ENCODE measurements around the gene CDK6. TPM values are rescaled to one million over a fixed set of nuclear protein-coding genes. Genes with fewer than 3 reads are reported as not detected.

CDK6 gene
- total RNA-seq, 1 donor: 45.6 TPM

GRCh38 chr7:92769844-92770243 is 66.5 kb downstream of the CDK6 start:
- Histone ChIP-seq H4K20me1 (ENCODE audit: insufficient read depth, low read length) (no peaks in the 10 kb centered on the region), H3K27ac (ENCODE audit: low read depth, low read length) (peak overlapping the region; percentile 93), H3K79me2 (ENCODE audit: insufficient read depth, low read length) (peaks cover 63% of the 10 kb centered on the region), H3K9me3 (ENCODE audit: low read depth, low read length) (no peaks in the 10 kb centered on the region), H2AFZ (ENCODE audit: low read length) (no peak overlapping the region), H3K4me2 (ENCODE audit: insufficient read depth, low read length) (no peak overlapping the region), H3K4me3 (ENCODE audit: insufficient read depth, low read length) (no peak overlapping the region), H3K36me3 (ENCODE audit: insufficient read depth, low read length) (peaks cover 11% of the 10 kb centered on the region), H3K4me1 (ENCODE audit: insufficient read depth, low read length) (peaks cover 51% of the 10 kb centered on the region), H3K27me3 (ENCODE audit: insufficient read depth, low read length) (no peaks in the 10 kb centered on the region)
- DNase-seq (ENCODE audit: insufficient read length, low spot score, missing footprints): no peak
- no peak for TF ChIP-seq CTCF (IDR thresholded peaks at IDR 0.05; ENCODE audit: extremely low read depth, low read depth, low read length)

- H3K27me3 ChIP-seq (ENCODE audit: insufficient read depth, low read length): no peaks in the 10 kb centered on the region
- DNase-seq (ENCODE audit: insufficient read length, low spot score, missing footprints): no peak
- H2AFZ ChIP-seq (ENCODE audit: low read length): no peak overlapping the region
- no peaks in the 10 kb centered on the region for H3K9me3 ChIP-seq (ENCODE audit: low read depth, low read length)
- H3K79me2 ChIP-seq (ENCODE audit: insufficient read depth, low read length): peaks cover 63% of the 10 kb centered on the region
- peak overlapping the region; percentile 93 for H3K27ac ChIP-seq (ENCODE audit: low read depth, low read length)
- H3K4me1 ChIP-seq (ENCODE audit: insufficient read depth, low read length): peaks cover 53% of the 10 kb centered on the region
- H3K36me3 ChIP-seq (ENCODE audit: insufficient read depth, low read length): peaks cover 11% of the 10 kb centered on the region
- no peak overlapping the region for H3K4me3 ChIP-seq (ENCODE audit: insufficient read depth, low read length)
- H4K20me1 ChIP-seq (ENCODE audit: insufficient read depth, low read length): no peaks in the 10 kb centered on the region
- H3K4me2 ChIP-seq (ENCODE audit: insufficient read depth, low read length): no peak overlapping the region
- TF ChIP-seq CTCF (IDR thresholded peaks at IDR 0.05; ENCODE audit: extremely low read depth, low read depth, low read length): no peak
These were observed 67.0 kb downstream of the CDK6 start for GRCh38 chr7:92769394-92769699.

- no peak for TF ChIP-seq CTCF (IDR thresholded peaks at IDR 0.05; ENCODE audit: extremely low read depth, low read depth, low read length)
- H3K36me3 ChIP-seq (ENCODE audit: insufficient read depth, low read length): peaks cover 11% of the 10 kb centered on the region
- peaks cover 67% of the 10 kb centered on the region for H3K79me2 ChIP-seq (ENCODE audit: insufficient read depth, low read length)
- H3K4me3 ChIP-seq (ENCODE audit: insufficient read depth, low read length): no peak overlapping the region
- no peak overlapping the region for H2AFZ ChIP-seq (ENCODE audit: low read length)
- no peaks in the 10 kb centered on the region for H3K27me3 ChIP-seq (ENCODE audit: insufficient read depth, low read length)
- H3K27ac ChIP-seq (ENCODE audit: low read depth, low read length): peak overlapping the region; percentile 93
- H4K20me1 ChIP-seq (ENCODE audit: insufficient read depth, low read length): no peaks in the 10 kb centered on the region
- H3K4me1 ChIP-seq (ENCODE audit: insufficient read depth, low read length): peaks cover 59% of the 10 kb centered on the region
- no peaks in the 10 kb centered on the region for H3K9me3 ChIP-seq (ENCODE audit: low read depth, low read length)
- H3K4me2 ChIP-seq (ENCODE audit: insufficient read depth, low read length): no peak overlapping the region
- no peak for DNase-seq (ENCODE audit: insufficient read length, low spot score, missing footprints)
These were observed 67.6 kb downstream of the CDK6 start for GRCh38 chr7:92768501-92769393.

- H3K27me3 ChIP-seq (ENCODE audit: insufficient read depth, low read length): no peaks in the 10 kb centered on the region
- no peak overlapping the region for H3K4me3 ChIP-seq (ENCODE audit: insufficient read depth, low read length)
- H3K79me2 ChIP-seq (ENCODE audit: insufficient read depth, low read length): peaks cover 59% of the 10 kb centered on the region
- peak overlapping the region; percentile 68 for H3K4me2 ChIP-seq (ENCODE audit: insufficient read depth, low read length)
- peak; percentile 28 for TF ChIP-seq CTCF (IDR thresholded peaks at IDR 0.05; ENCODE audit: extremely low read depth, low read depth, low read length)
- peak; percentile 10 for DNase-seq (ENCODE audit: insufficient read length, low spot score, missing footprints)
- H3K4me1 ChIP-seq (ENCODE audit: insufficient read depth, low read length): peaks cover 72% of the 10 kb centered on the region
- H3K9me3 ChIP-seq (ENCODE audit: low read depth, low read length): no peaks in the 10 kb centered on the region
- no peaks in the 10 kb centered on the region for H4K20me1 ChIP-seq (ENCODE audit: insufficient read depth, low read length)
- H3K36me3 ChIP-seq (ENCODE audit: insufficient read depth, low read length): no peaks in the 10 kb centered on the region
- no peak overlapping the region for H2AFZ ChIP-seq (ENCODE audit: low read length)
- peak overlapping the region; percentile 93 for H3K27ac ChIP-seq (ENCODE audit: low read depth, low read length)
These were observed 68.9 kb downstream of the CDK6 start for GRCh38 chr7:92767437-92767836.
